SK-N-SH (cell line): Measurements from ENCODE around the gene FDX1. TPM values are rescaled to one million over a fixed set of nuclear protein-coding genes. Genes with fewer than 3 reads are reported as not detected.

ENCODE experiments used
- CTCF ChIA-PET: fragments of 300-600, 350-600 bp; formaldehyde crosslinking; extraction: SDS; loops from one replicate; lab custom pipeline; 2021; lab: Yijun Ruan, JAX
- POLR2A ChIA-PET: fragments of 350-600 bp; sonication (Branson Sonifier 250); formaldehyde crosslinking; extraction: SDS; loops from one replicate; lab custom pipeline; 2020; ENCODE audit warnings: antibody characterized with exemption, inconsistent platforms; lab: Yijun Ruan, JAX
- DNase-seq: peaks from one replicate; pipeline ENCODE4 v3.0.0; 2012
- H2AFZ ChIP-seq: fragments of 200-600 bp; sonication (generic); 2 replicates; pipeline ENCODE4 v1.8.1; 2016; ENCODE audit warnings: antibody characterized with exemption, mild to moderate bottlenecking, low read depth
- H3F3A ChIP-seq: fragments of 200-600 bp; sonication (generic); replicated peaks from 2 replicates; pipeline ENCODE3; 2016; ENCODE audit warnings: antibody characterized with exemption, mild to moderate bottlenecking; ENCODE audit not compliant: insufficient read depth
- H3K27ac ChIP-seq, 2 experiments: fragments of 200-500 bp in 1 of 2; fragments of 200-600 bp in 1 of 2; sonication (Bioruptor generic) in 1 of 2; sonication (generic), shearing (Covaris generic) in 1 of 2; 2 replicates each; pipeline versions ENCODE4 v1.5.1 to v1.6.1; 2014 to 2016; ENCODE audit warnings: low read depth in 2 of 2, inconsistent platforms in 1 of 2, low read length in 1 of 2, mild to moderate bottlenecking in 1 of 2, mixed read lengths in 1 of 2
- H3K27me3 ChIP-seq: fragments of 200-600 bp; sonication (generic), shearing (Covaris generic); 2 replicates; pipeline ENCODE4 v1.6.1; 2016; ENCODE audit warnings: mixed run types; ENCODE audit not compliant: insufficient read depth
- H3K36me3 ChIP-seq, 2 experiments: fragments of 200-500 bp in 1 of 2; fragments of 200-600 bp in 1 of 2; sonication (Bioruptor generic) in 1 of 2; sonication (generic) in 1 of 2; replicated peaks in 1 of 2; 2 replicates each; pipeline versions ENCODE3 to v1.5.1; 2014 to 2016; ENCODE audit warnings: low read length in 1 of 2, mild to moderate bottlenecking in 1 of 2; ENCODE audit not compliant: insufficient read depth in 2 of 2, control insufficient read depth in 1 of 2
- H3K4me1 ChIP-seq, 2 experiments: fragments of 200-500 bp in 1 of 2; fragments of 200-600 bp in 1 of 2; sonication (Bioruptor generic) in 1 of 2; sonication (generic), shearing (Covaris generic) in 1 of 2; 2 replicates each; pipeline versions ENCODE4 v1.5.1 to v1.6.1; 2014 to 2016; ENCODE audit warnings: low read depth in 1 of 2, low read length in 1 of 2, mixed run types in 1 of 2; ENCODE audit not compliant: insufficient read depth in 2 of 2, control insufficient read depth in 1 of 2
- H3K4me2 ChIP-seq: fragments of 200-600 bp; sonication (generic), shearing (Covaris generic); 2 replicates; pipeline ENCODE4 v1.6.1; 2017; ENCODE audit warnings: mixed run types
- H3K4me3 ChIP-seq, 2 experiments: fragments of 200-500 bp in 1 of 2; fragments of 200-600 bp in 1 of 2; sonication (Bioruptor generic) in 1 of 2; sonication (generic), shearing (Covaris generic) in 1 of 2; 2 replicates each; pipeline versions ENCODE4 v1.5.1 to v1.8.1; 2014 to 2016; ENCODE audit warnings: low read depth in 2 of 2, inconsistent platforms in 1 of 2, low read length in 1 of 2, mild to moderate bottlenecking in 1 of 2, mixed read lengths in 1 of 2, moderate library complexity in 1 of 2
- H3K79me2 ChIP-seq: fragments of 200-600 bp; sonication (generic); 2 replicates; pipeline ENCODE4 v1.8.1; 2017; ENCODE audit warnings: mild to moderate bottlenecking; ENCODE audit not compliant: insufficient read depth
- H3K9ac ChIP-seq: fragments of 200-600 bp; sonication (generic); 2 replicates; pipeline ENCODE4 v1.6.1; 2017; ENCODE audit warnings: mixed run types
- H3K9me2 ChIP-seq: fragments of 200-600 bp; sonication (generic); 2 replicates; pipeline ENCODE4 v1.6.1; 2017; ENCODE audit warnings: mixed run types
- H3K9me3 ChIP-seq: fragments of 200-600 bp; sonication (generic); 2 replicates; pipeline ENCODE4 v1.6.1; 2017; ENCODE audit warnings: mixed run types, mild to moderate bottlenecking, moderate library complexity
- H4K20me1 ChIP-seq: fragments of 200-600 bp; sonication (generic); 2 replicates; pipeline ENCODE4 v1.6.1; 2017; ENCODE audit warnings: mild to moderate bottlenecking, mixed run types; ENCODE audit not compliant: insufficient read depth
- CHD2 ChIP-seq: fragments of 150-350 bp; IDR thresholded peaks from 2 replicates; pipeline ENCODE4 v1.6.1; 2018; ENCODE audit warnings: low read length; ENCODE audit not compliant: partially characterized antibody
- ELF1 ChIP-seq: IDR thresholded peaks from 2 replicates; pipeline ENCODE4 v1.4.0; 2012
- EP300 ChIP-seq, 2 experiments: IDR thresholded peaks; 2 replicates each; pipeline versions ENCODE4 v1.4.0 to v1.6.1; 2012; ENCODE audit warnings: borderline replicate concordance in 1 of 2, low read depth in 1 of 2, low read length in 1 of 2
- FOSL2 ChIP-seq: IDR thresholded peaks from 2 replicates; pipeline ENCODE4 v1.4.0; 2012; ENCODE audit warnings: low read depth, mild to moderate bottlenecking, moderate library complexity, borderline replicate concordance
- FOXJ3 ChIP-seq: sonication (generic); formaldehyde crosslinking; IDR thresholded peaks from 2 replicates; pipeline ENCODE4 v1.5.1; 2020; ENCODE audit warnings: mild to moderate bottlenecking, missing genetic modification reagents
- JUND ChIP-seq: IDR thresholded peaks from 2 replicates; pipeline ENCODE4 v1.4.0; 2012
- MEF2A ChIP-seq: IDR thresholded peaks from 2 replicates; pipeline ENCODE4 v1.4.0; 2012; ENCODE audit warnings: low read depth, borderline replicate concordance
- NRF1 ChIP-seq: IDR thresholded peaks from 2 replicates; pipeline ENCODE4 v1.6.1; 2012; ENCODE audit warnings: low read depth, mild to moderate bottlenecking, low read length
- POLR2AphosphoS5 ChIP-seq: IDR thresholded peaks from 2 replicates; pipeline ENCODE4 v1.6.1; 2012; ENCODE audit warnings: low read depth, low read length
- RXRA ChIP-seq: IDR thresholded peaks from 2 replicates; pipeline ENCODE4 v1.4.0; 2012; ENCODE audit warnings: low read depth, mild to moderate bottlenecking, borderline replicate concordance
- TAF1 ChIP-seq: IDR thresholded peaks from 2 replicates; pipeline ENCODE4 v1.6.1; 2012; ENCODE audit warnings: low read depth, mild to moderate bottlenecking, low read length, moderate library complexity, borderline replicate concordance
- TEAD4 ChIP-seq: IDR thresholded peaks from 2 replicates; pipeline ENCODE4 v1.4.0; 2012; ENCODE audit warnings: mild to moderate bottlenecking, borderline replicate concordance; ENCODE audit not compliant: insufficient read depth
- YY1 ChIP-seq: IDR thresholded peaks from 2 replicates; pipeline ENCODE4 v1.4.0; 2012; ENCODE audit warnings: low read depth, mild to moderate bottlenecking
- WGBS: methylation state at CpG from one replicate; pipeline ENCODE4 v1.1.6; 2017; ENCODE audit warnings: low lambda C conversion rate; 5-methylcytosine and 5-hydroxymethylcytosine counted together
- polyA plus RNA-seq, 3 experiments: library from polyadenylated mRNA; depleted of rRNA; stranded (reverse); fragments of >200 nt; gene quantifications; 2 replicates each; pipeline ENCODE4 v1.2.3, GENCODE V29; 2012
- TF ChIP-seq, protein P1 (sequence below): fragments of 150-350 bp; IDR thresholded peaks from 2 replicates; pipeline ENCODE4 v1.6.1; 2017; ENCODE audit warnings: antibody characterized with exemption, low read length, low read depth, borderline replicate concordance
- TF ChIP-seq, protein P2 (sequence below): IDR thresholded peaks from 2 replicates; pipeline ENCODE4 v1.4.0; 2012; ENCODE audit warnings: low read depth

Gene FDX1
- polyA plus RNA-seq, 1 of the 3 experiments (the other 2 are of a cell fraction): 4.0 TPM

DNA sequence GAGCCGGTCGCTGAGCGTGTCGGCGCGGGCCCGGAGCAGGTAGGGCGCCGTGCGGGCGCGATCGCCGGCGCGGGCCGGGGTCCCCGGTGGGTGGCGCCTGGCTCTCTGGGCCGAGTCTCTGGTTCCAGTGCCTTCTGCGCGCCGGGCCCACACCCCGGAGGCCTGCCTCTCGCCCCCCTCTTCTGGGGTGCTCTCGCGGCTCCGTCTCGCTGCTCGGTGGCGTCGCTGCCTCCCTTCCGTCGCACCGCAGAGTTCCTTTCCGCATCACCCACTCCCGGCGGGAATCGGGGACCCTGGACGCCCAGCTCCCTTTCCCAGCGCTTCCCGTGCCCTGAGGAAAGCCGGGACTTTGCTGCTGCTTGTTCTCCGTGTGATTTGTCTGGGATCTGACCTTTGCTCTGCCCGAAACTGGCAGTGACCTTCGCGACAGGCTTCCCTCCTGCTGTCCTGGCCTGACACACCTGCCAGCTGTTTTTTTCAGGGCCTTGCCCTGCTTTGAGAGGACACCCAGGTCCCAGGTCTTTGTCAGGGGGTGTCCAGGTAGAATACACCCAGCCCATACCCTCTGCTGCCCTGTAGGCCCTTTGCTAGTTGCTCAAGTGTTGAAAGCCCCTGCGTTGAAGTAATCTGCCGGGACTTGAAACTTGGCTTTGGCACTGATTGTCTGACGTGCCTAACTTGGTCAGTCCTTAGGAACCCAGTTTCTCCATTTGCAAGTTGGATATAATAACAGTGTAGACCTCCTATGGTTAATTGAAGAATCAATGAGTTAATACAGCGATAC lies 711 bp downstream of the FDX1 start:
- Histone ChIP-seq H3K9ac (peak overlapping the region; percentile 84), H3K4me1 (peaks cover 13 to 23% of the 10 kb centered on the region in 2 experiments; a peak in 3 of 4 replicates), H2AFZ (peak overlapping the region; percentile 77), H3K9me3 (no peaks in the 10 kb centered on the region), H3K27ac (peak overlapping the region; percentile 54 to 81), H3K4me2 (peak overlapping the region; percentile 84), H3K27me3 (no peaks in the 10 kb centered on the region), H3K4me3 (peak overlapping the region; percentile 86 to 91), H3K36me3 (no peaks in the 10 kb centered on the region), H4K20me1 (peaks cover 7% of the 10 kb centered on the region), H3K9me2 (no peaks in the 10 kb centered on the region), H3F3A (peaks cover 18% of the 10 kb centered on the region), H3K79me2 (peaks cover 45% of the 10 kb centered on the region)
- TF ChIP-seq ELF1 (no peak), POLR2AphosphoS5 (no peak), EP300 (IDR thresholded peaks at IDR 0.05; ENCODE audit: borderline replicate concordance in 1 of 2, low read depth in 1 of 2, low read length in 1 of 2) (no peak), YY1 (no peak), MEF2A (no peak), JUND (no peak), TAF1 (no peak), RXRA (no peak), FOSL2 (no peak), NRF1 (no peak), TEAD4 (no peak), FOXJ3 (CRISPR knock-in tag) (no peak)
- TF ChIP-seq, protein P1, sequence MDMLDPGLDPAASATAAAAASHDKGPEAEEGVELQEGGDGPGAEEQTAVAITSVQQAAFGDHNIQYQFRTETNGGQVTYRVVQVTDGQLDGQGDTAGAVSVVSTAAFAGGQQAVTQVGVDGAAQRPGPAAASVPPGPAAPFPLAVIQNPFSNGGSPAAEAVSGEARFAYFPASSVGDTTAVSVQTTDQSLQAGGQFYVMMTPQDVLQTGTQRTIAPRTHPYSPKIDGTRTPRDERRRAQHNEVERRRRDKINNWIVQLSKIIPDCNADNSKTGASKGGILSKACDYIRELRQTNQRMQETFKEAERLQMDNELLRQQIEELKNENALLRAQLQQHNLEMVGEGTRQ: no peak
- ChIA-PET POLR2A (interaction anchor here (0.6 kb wide), 1 partner anchor 329 kb away, joined by 4 read pairs; no protein-coding TSS in a partner anchor), CTCF (interaction anchor here (0.6 to 6.8 kb wide), 18 partner anchors 9 to 804 kb away, joined by 3 to 88 read pairs (median 3); no protein-coding TSS in a partner anchor)
- under 1% methylated on average over 27 of the region's 51 CpGs for WGBS
- no peak for DNase-seq

DNA sequence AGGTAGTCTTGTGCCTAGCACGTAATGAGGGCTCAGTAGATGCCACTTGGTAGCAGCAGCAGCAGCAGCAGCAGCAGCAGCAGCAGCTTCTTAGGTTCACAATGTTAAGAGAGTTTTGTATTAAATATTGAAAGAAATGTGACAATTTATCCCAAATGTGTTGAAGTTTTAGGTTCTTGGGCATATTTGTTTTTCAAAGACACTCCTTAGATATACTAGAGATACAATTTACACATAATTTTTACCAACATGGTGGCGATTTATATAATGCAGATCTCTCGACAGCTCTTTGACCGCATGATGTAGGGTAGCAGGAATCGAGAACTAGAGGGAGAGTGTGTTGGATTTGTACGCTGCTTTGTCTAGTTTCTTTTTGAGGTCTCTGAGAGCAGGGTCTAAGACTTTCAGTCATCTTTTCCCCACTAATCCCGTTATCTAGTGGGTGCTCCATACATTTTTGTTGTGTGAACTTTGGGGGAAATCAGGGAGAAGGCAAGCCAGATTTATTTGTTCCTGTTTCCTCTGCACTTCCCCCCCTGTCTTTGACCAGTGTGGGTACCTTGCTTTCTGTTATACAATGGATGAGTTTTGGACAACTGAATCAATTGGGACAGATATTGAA lies 1.4 kb downstream of the FDX1 start:
- ChIA-PET POLR2A (no interaction called here), CTCF (interaction anchor here (0.6 to 6.8 kb wide), 12 partner anchors 9 to 803 kb away, joined by 3 to 88 read pairs (median 3); no protein-coding TSS in a partner anchor)
- Histone ChIP-seq H3K36me3 (no peaks in the 10 kb centered on the region), H3K9me3 (no peaks in the 10 kb centered on the region), H3K4me2 (peak overlapping the region; percentile 84), H3K27me3 (no peaks in the 10 kb centered on the region), H4K20me1 (peaks cover 7% of the 10 kb centered on the region), H2AFZ (peak overlapping the region; percentile 77; the same call in 1 of the 2 replicates), H3K4me3 (peak overlapping the region; percentile 86 to 91), H3K79me2 (peaks cover 49% of the 10 kb centered on the region), H3F3A (peaks cover 22% of the 10 kb centered on the region), H3K9ac (peak overlapping the region; percentile 84), H3K9me2 (no peaks in the 10 kb centered on the region), H3K4me1 (peaks cover 13 to 23% of the 10 kb centered on the region in 2 experiments; a peak in 3 of 4 replicates), H3K27ac (no peak overlapping the region)
- TF ChIP-seq CHD2 (no peak), MEF2A (no peak)
- TF ChIP-seq, protein P2, sequence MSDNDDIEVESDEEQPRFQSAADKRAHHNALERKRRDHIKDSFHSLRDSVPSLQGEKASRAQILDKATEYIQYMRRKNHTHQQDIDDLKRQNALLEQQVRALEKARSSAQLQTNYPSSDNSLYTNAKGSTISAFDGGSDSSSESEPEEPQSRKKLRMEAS: no peak
- DNase-seq: peak; percentile 9
- WGBS: 60% methylated on average over 7 of the region's 7 CpGs
